GM18498 (cell line): Measurements from ENCODE around the gene FPGS.
"Not testable (repeated sequence)": the region's sequence is repeated elsewhere in the genome, so short reads cannot be mapped to it uniquely, and the experiment has no call there.

Source experiments
- ATAC-seq: cut with Tn5 transposase; IDR thresholded peaks from one replicate; pipeline ENCODE4 v1.9.1; 2021; ENCODE audit warnings: mild to moderate bottlenecking, moderate library complexity; ENCODE audit not compliant: unreplicated experiment

The FPGS gene

DNA sequence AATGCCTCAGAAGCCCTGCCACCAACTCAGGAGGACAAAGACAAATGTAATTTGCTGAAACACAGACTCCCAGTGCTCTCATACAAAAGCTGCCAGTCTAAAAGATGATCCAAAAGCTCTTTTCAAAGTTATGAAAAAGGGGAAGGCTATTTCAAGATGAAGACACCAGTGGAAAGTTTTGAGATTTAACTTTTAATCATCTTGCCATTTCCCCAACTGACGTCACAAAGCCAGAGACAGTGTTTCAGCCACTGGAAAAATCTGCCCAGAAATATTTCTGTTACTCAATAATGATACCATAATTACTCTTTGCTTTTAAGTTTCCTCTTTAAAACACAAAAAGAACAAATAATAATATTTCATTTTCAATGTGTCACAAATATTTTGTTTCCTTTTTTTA, 30.9 kb downstream of the FPGS start:
- ATAC-seq: no peak

- no peak for ATAC-seq
Measured at GRCh38 chr9:127835991-127836516, 33.4 kb downstream of the FPGS start.

DNA sequence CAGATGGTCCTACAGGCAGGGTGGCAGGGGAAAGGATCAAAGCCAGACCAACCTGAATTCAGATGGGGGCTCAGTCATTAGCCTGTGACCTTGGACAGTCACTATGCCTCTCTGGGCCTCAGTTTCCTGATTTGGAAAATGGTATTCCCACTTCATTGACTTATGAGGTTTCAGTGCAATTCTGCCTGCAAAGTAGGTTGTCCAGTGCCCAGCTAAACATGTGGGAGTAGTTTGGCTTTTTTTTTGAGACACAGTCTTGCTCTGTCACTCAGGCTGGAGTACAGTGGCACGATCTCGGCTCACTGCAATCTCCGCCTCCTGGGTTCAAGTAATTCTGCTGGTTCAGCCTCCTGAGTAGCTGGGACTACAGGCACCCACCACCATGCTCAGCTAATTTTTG, 33.9 kb downstream of the FPGS start:
- not testable (repeated sequence) for ATAC-seq

DNA sequence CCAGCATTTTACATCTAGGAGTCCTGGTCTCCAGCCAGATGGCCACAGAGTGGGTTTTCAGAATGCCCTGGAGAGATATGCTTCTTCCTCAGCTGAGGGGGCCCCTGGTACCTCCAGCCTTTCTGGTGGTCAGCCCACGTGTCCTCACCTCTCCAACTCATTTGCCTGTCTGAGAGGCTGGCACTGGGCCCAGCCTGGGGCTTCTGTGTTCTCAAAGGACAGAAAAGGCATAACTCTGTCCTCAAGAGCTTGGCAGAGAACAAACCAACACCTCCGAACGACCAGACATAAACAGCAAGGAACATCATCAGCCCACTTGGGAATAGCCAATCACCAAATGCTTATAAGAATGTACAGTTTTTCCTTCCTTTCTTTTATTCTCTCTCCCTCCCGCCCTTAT, 34.7 kb downstream of the FPGS start:
- ATAC-seq: no peak

DNA sequence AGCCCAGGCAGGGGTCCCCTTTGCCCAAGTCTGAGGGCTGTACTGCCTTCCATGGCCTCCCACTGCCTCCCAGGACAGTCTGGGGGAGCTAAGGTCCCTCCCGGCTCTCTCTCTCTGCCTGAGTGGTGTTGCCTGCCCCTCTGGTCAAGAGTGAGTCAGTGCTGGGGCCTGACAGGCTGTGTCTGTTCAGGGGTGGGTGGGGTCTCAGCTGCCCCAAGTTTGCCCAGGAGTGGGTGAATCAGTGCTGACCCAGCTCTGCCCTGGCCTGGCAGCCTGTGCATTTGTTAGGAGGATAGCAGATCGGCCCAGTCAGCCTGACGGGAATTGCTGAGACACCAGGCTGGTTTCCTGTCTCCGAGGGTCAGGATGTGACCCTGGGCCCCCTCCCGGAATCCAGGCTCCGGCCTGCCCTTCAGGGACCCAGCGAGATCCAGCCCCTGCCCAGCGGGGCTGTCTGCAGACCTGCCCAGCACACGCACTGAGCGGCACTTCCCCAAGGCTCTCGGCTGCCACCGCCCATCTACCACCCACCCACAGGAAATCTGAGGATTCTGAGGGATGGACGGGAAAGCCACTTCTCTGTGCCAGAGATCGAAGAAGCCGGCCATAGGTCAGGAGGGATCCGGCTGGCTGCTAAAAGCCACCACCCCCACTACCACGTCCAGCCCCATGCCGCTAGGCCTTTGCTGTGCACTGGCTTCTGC, 35.8 kb downstream of the FPGS start:
- ATAC-seq: no peak

DNA sequence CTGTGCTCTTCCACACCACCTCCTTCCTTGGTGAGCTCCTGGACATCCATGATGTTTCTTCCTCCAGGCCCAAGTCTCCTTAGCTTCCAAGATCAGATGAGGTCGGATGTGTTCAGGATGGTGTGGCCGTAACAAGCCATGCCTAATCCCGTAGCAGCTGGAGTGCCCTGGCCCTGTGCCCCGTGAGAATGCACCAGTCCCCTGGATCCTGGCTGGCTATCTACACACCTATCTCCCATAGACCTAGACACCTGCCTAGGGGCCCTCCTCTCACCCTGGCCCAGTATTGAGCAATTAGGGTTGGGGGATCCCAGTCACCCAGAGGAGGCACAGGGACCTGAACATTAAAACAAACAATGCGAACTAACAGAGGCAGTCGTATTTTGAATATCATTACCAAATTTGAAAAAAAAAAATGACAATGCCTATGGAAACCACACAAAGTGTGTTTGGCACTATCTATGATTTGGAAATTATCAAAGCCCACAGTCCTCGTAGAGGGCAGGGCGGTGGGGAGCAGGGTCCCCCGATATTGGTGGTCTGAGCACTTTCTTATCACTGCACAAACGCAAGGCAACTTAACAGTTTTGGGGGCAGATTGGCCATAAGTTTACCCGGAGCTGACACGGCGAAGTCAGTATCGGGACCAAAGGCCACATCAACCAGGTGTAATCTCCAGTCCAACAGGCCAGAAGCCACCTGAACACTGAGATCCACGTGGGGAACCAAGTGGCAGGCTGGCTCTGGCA, 38.6 kb downstream of the FPGS start:
- no peak for ATAC-seq

DNA sequence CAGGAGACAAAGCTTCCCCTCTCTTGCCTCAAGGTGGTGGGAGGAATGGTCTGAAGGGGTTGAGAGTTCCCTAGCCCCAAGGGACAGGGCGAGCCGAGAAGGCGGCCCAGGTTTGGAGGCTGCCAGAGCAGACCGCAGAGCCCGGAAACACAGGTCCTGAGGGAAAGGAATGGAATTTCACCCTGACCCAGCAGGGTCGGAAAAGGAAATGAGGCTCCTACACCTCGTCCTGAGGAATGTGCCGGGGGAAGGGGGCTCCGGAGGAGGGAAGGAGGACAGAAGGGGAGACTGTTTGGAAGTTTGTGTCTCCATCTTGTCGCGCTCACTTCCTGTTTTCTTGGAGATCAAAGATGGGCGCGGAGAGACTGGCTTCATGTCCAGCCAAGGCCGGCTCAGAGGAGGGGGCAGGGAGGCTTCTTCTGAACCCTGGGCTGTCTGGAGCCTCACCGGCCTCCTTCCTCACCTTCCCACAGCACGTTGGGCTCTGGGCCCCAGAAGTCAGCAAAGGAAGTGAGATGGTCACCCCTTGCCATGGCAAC, 42.2 kb downstream of the FPGS start:
- no peak for ATAC-seq

- ATAC-seq: not testable (repeated sequence)
Measured at GRCh38 chr9:127845619-127846018, 42.9 kb downstream of the FPGS start.

DNA sequence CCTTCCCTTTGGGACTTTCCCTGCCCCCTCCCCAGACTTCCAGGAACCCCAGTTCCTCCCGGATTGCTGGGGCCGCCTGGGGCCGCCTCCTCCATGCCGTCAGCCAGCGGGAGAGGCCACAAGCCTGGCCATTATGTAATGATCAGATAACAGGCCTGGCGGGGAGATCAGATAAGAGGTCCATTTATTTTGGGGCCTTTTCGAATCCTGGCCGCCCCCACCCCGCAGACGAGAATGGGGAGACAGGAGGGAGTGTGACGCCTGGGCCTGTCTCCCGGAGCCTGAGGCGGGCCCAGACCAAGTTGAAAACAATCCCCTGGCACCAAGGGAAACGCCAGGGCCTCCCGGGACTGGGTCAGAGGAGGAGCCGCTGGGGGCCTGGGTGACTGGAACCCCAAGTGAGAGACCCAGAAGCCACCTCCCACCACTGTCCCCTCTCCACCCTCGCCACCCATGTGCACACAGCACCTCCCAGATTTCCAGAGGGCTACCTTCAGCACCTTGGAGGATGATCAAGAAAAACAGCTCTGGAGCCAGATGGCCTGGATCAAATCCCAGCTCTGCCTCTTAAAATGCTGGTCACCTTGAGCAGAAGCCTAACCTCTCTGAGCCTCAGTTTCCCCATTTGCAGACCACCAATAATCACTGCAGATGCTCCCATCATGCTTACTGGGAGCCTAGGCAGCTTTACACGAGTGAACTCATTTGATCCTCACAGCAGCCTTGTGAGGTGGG, 43.9 kb downstream of the FPGS start:
- no peak for ATAC-seq

GRCh38 chr9:127847178-127847510, 44.5 kb downstream of the FPGS start:
- no peak for ATAC-seq

DNA sequence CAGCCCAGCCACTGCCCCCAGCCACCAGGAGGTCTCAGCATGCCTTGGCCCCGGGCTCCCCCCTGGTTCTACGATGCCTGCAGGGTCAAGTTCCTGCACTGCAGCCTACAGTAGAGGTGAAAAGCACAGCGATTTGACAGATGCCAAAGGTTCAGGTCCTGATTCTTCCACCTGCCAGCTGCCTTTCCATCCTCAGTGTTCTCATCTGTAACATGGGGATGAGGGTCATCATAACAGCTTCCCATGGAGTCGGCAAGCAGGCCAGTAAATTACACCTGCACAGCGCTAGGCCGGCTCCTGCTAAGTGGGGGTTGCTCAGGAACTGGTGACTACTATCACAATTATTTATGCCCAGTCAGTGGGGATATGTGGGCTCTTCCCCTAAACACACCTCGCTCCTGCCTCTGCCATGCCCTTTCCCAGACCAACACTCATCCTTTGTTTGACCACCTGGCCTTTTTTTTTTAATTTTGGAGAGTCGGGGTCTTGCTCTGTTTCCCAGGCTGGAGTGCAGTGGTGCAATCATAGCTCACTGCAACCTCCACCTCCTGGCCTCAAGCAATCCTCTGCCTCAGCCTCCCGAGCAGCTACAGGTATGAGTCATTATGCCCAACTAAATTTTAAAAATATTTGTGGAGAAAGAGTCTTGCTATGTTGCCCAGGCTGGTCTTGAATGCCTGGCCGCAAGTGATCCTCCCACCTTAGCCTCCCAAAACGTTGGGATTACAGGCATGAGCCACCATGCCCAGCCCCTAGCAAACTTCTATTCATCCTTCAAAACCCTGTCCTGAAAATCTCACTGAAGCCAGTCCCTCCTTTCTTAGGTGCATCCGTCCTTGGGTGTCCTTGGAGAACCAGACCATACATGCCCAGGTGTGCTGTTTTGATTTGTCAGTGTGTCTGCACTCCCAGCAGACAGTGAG, 45.4 kb downstream of the FPGS start:
- ATAC-seq: no peak

DNA sequence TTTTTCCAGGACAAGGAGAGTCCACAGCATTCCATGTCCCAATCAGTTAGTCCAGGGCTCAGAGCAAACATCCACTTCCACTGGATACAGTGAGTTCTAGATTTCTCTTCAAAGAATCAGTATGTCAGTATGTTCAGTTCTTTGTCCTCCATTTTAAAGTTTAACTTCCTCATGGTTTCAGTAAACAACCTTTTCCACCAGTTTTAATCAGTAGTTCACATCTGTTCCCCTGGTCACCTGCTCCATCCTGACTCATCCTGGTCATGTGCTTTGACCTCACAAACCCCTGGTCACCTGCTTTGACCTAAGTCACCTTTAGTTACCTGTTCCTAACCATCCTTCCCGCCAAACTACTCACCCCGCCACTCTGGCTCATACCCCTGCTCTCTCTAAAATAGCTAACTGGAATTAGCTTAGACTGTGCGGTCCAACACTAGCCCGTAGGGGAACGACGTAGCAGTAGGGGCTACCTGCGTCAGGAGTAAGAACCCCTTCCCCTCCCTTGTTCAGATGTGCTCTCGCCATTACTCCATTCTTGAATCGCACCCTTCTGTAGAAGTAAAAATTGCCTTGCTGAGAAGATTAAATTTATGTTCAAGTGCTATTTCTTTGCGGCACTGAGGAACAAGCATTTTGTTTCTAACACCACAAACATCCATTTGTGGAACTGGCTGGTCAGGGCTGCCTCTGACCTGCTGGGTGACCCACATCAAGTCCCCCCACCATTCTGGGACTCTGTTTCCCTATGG, 46.2 kb downstream of the FPGS start:
- ATAC-seq: no peak

DNA sequence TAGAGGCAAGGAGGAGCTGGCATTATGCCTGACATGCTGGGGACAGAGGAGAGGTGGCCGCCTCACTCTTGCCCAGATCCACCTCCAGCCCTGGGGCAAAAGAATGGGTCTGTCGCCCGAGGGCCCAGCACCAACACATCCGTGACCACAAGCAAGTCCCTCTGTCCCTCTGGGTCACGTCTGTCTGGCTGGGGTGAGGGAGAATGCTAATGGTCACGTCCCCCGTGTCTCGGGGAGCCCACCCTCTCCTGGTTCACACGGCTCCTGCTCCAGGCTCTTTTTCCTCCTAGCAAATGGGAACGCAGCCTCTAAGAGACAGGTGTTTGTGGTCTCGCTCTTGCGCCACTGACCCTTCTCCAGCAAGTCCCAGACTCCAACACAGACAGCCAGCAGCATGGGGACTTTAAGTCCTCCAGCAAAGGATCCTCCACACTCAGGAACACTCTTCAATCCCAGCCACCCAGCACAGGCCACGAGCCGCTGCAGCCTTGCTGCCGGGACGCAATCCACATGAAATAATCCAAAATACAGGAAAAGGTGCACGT, 47.7 kb downstream of the FPGS start:
- ATAC-seq: no peak

DNA sequence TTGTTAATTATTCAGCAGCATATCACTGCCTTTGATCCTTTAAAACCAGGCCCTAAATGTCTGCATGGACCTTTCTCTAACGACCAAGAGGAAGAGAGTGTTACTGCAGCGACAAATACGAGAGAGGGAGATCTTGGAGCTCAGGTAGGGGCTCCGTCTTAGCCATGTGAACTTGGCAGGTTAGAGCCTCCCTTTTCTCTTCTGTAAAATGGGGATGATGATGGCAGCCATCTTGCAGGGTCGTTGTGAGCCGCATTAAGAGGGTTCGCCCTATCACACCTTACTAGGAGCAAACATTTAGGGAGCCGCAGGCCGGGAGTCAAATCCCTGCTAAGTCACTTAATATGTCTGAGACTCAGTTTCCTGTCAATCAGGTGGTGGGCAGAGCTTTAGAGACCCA, 50.1 kb downstream of the FPGS start:
- ATAC-seq: no peak

- ATAC-seq: no peak
Measured at GRCh38 chr9:127853312-127854183, 50.9 kb downstream of the FPGS start.

GRCh38 chr9:127854184-127854806, 51.6 kb downstream of the FPGS start, which contains the start of gene ENG:
TSS of gene ENG (minus strand) at chr9:127854658. CDS start at chr9:127854355, 303 bp downstream.
- ATAC-seq: no peak

DNA sequence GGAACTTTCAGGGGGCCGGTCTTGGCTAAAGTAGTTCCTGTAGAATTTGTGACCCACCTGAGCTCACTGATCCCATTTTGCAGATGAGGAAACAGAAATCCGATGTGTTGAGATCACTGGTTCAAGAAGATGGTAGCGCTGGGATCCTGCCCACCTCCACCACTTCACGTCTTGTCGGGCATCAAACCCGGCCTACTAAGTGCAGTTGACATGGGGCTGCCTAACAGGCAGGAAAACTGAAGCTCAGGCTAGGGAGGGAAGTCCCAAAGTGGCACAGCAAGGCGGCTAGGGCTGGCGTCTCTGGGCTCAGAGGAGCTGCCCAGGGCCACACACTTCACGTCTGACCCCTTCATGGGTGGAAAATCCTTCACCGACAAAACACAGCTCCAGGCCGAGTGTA, 52.3 kb downstream of the FPGS start:
- ATAC-seq: no peak

GRCh38 chr9:127855522-127855921, 52.8 kb downstream of the FPGS start:
- no peak for ATAC-seq
